HepG2 (cell line): ENCODE measurements around the gene LHFPL2. TPM values are rescaled to one million over a fixed set of nuclear protein-coding genes. Genes with fewer than 3 reads are reported as not detected.

Experiments used
- ATAC-seq: fragments of 200-7000 bp; cut with Tn5 transposase; 3 replicates; pipeline ENCODE4 v1.9.1; 2020; ENCODE audit warnings: mild to moderate bottlenecking, moderate library complexity
- BruUV-seq: library from RNA; stranded (reverse); fragments of 400-500 nt; replicated peaks from 2 replicates; lab custom pipeline; 2021; lab: Mats Ljungman, UMichigan
- CTCF ChIA-PET: fragments of 300-600 bp; formaldehyde crosslinking; extraction: SDS; loops from one replicate; lab custom pipeline; 2021; ENCODE audit warnings: low total read pairs, inconsistent platforms, low intra/inter-chr PET ratio; lab: Yijun Ruan, JAX
- POLR2A ChIA-PET: fragments of 350-600 bp; sonication (Branson Sonifier 250); formaldehyde crosslinking; loops from one replicate; lab custom pipeline; 2020; ENCODE audit warnings: antibody characterized with exemption, inconsistent platforms; lab: Yijun Ruan, JAX
- DNase-seq: peaks from one replicate; pipeline ENCODE4 v3.0.0-alpha.2; 2015; ENCODE audit warnings: low spot score
- FAIRE-seq: peaks from 3 replicates; lab custom pipeline; 2011; peaks lifted over from hg19 to GRCh38; lab: Jason Lieb, UNC
- H2AFZ ChIP-seq: one replicate; pipeline ENCODE4 v1.6.1; 2011; ENCODE audit warnings: low read length, inconsistent platforms
- H3K27ac ChIP-seq: fragments of 300-600 bp; 3 replicates; pipeline ENCODE4 v1.8.0; 2011; ENCODE audit warnings: mixed run types, mild to moderate bottlenecking, mixed read lengths, low read length, inconsistent platforms; ENCODE audit not compliant: insufficient read depth; ENCODE audit errors: extremely low read length
- H3K27me3 ChIP-seq, 2 experiments: fragments of 200-600 bp in 1 of 2; 2 replicates in 1 of 2; 3 replicates in 1 of 2; pipeline versions ENCODE4 v1.6.0 to v1.8.0; 2011; ENCODE audit warnings: low read length in 2 of 2, mild to moderate bottlenecking in 2 of 2, moderate library complexity in 2 of 2, inconsistent platforms in 1 of 2; ENCODE audit not compliant: insufficient read depth in 2 of 2, control insufficient read depth in 1 of 2
- H3K36me3 ChIP-seq, 2 experiments: fragments of 200-600 bp in 1 of 2; replicated peaks in 1 of 2; 2 replicates in 1 of 2; 3 replicates in 1 of 2; pipeline versions ENCODE4 v1.5.1 to v1.8.0; 2011; ENCODE audit warnings: low read length in 2 of 2, inconsistent platforms in 1 of 2; ENCODE audit not compliant: insufficient read depth in 2 of 2, control insufficient read depth in 1 of 2
- H3K4me1 ChIP-seq: 2 replicates; pipeline ENCODE4 v1.5.1; 2012; ENCODE audit warnings: low read length, inconsistent platforms; ENCODE audit not compliant: insufficient read depth
- H3K4me2 ChIP-seq: 2 replicates; pipeline ENCODE4 v1.6.0; 2011; ENCODE audit warnings: low read depth, low read length, inconsistent platforms
- H3K4me3 ChIP-seq, 3 experiments: fragments of 200-600 bp in 1 of 3; sonication (generic), shearing (Covaris generic) in 1 of 3; replicated peaks in 1 of 3; 2 replicates each; pipeline ENCODE4 v1.5.1; 2011 to 2016; ENCODE audit warnings: low read length in 3 of 3, inconsistent platforms in 2 of 3, low read depth in 2 of 3, mild to moderate bottlenecking in 2 of 3, control low read depth in 1 of 3, mixed read lengths in 1 of 3; ENCODE audit not compliant: insufficient read depth in 1 of 3
- H3K79me2 ChIP-seq: one replicate; pipeline ENCODE4 v1.6.1; 2011; ENCODE audit warnings: low read length, inconsistent platforms; ENCODE audit not compliant: insufficient read depth
- H3K9ac ChIP-seq: 2 replicates; pipeline ENCODE4 v1.6.0; 2011; ENCODE audit warnings: mild to moderate bottlenecking, low read depth, low read length, inconsistent platforms; ENCODE audit not compliant: insufficient read depth
- H3K9me3 ChIP-seq: 2 replicates; pipeline ENCODE4 v1.5.1; 2012; ENCODE audit warnings: mild to moderate bottlenecking, low read length
- H4K20me1 ChIP-seq: 2 replicates; pipeline ENCODE4 v1.6.0; 2011; ENCODE audit warnings: inconsistent platforms, mild to moderate bottlenecking, low read length, moderate library complexity; ENCODE audit not compliant: insufficient read depth
- CEBPG ChIP-seq: IDR thresholded peaks from 2 replicates; pipeline ENCODE4 v1.6.1; 2016
- HMG20B ChIP-seq: conservative IDR thresholded peaks from 2 replicates; pipeline ENCODE4 v1.6.1; 2016; ENCODE audit warnings: missing genetic modification reagents, missing compliant biosample characterization
- IKZF5 ChIP-seq: IDR thresholded peaks from 2 replicates; pipeline ENCODE4 v1.6.1; 2018; ENCODE audit warnings: missing genetic modification reagents, mild to moderate bottlenecking, missing compliant biosample characterization
- KDM5B ChIP-seq: sonication (generic); formaldehyde crosslinking; IDR thresholded peaks from 2 replicates; pipeline ENCODE4 v1.4.0; 2020; ENCODE audit warnings: missing genetic modification reagents, mild to moderate bottlenecking, borderline replicate concordance
- MAFF ChIP-seq: IDR thresholded peaks from 2 replicates; pipeline ENCODE4 v1.6.1; 2011; ENCODE audit warnings: low read depth, low read length, improper control_type of control experiment
- MAFK ChIP-seq, 2 experiments: IDR thresholded peaks in 1 of 2; conservative IDR thresholded peaks in 1 of 2; 2 replicates each; pipeline ENCODE4 v1.6.1; 2011; ENCODE audit warnings: improper control_type of control experiment in 2 of 2, low read length in 2 of 2
- TAF15 ChIP-seq: fragments of 200-400 bp; formaldehyde crosslinking; IDR thresholded peaks from one replicate; pipeline ENCODE4 v1.6.1; 2018; ENCODE audit warnings: mild to moderate bottlenecking, low read depth, low read length; ENCODE audit not compliant: poor library complexity, severe bottlenecking
- USF2 ChIP-seq, 2 experiments: sonication (generic) in 1 of 2; formaldehyde crosslinking in 1 of 2; IDR thresholded peaks; 2 replicates each; pipeline versions ENCODE4 v1.5.1 to v1.6.1; 2011 to 2020; ENCODE audit warnings: borderline replicate concordance in 1 of 2, low read depth in 1 of 2, low read length in 1 of 2, mild to moderate bottlenecking in 1 of 2, missing genetic modification reagents in 1 of 2, moderate library complexity in 1 of 2
- XBP1 ChIP-seq: sonication (generic); formaldehyde crosslinking; IDR thresholded peaks from 2 replicates; pipeline ENCODE4 v1.5.0; 2020; ENCODE audit warnings: missing genetic modification reagents
- ZBTB21 ChIP-seq: sonication (generic); formaldehyde crosslinking; IDR thresholded peaks from 2 replicates; pipeline ENCODE4 v1.4.0; 2020; ENCODE audit warnings: missing genetic modification reagents
- ZNF275 ChIP-seq: sonication (generic); formaldehyde crosslinking; IDR thresholded peaks from 2 replicates; pipeline ENCODE4 v1.8.0; 2022; ENCODE audit warnings: missing genetic modification reagents, mild to moderate bottlenecking, inconsistent platforms, borderline replicate concordance
- ZNF775 ChIP-seq: sonication (generic); formaldehyde crosslinking; IDR thresholded peaks from 2 replicates; pipeline ENCODE4 v1.4.0; 2020; ENCODE audit warnings: missing genetic modification reagents, mild to moderate bottlenecking, moderate library complexity, borderline replicate concordance
- WGBS: methylation state at CpG from one replicate; pipeline ENCODE4 v1.1.6; 2017; ENCODE audit warnings: low lambda C conversion rate; 5-methylcytosine and 5-hydroxymethylcytosine counted together
- in situ Hi-C: cut with HindIII; loops from 2 replicates; pipeline ENCODE4 v1.10.0; 2017; ENCODE audit warnings: low pct_unique_long_range_greater_than_20kb; ENCODE audit not compliant: extremely low pct_ligation_motif_present
- intact Hi-C: fragments of 100-400 bp; cut with micrococcal nuclease; formaldehyde crosslinking; loops from one replicate; pipeline ENCODE4 v1.10.0; 2022; ENCODE audit not compliant: unreplicated experiment
- polyA plus RNA-seq, 8 experiments: library from polyadenylated mRNA; depleted of rRNA in 3 of 8; stranded (reverse) in 7 of 8; unstranded in 1 of 8; fragments of >200 nt; fragmentation: Illumina TruSeq in 4 of 8; extraction: Trizol in 4 of 8; gene quantifications; 2 replicates each; pipeline versions ENCODE4 v1.2.1 to v1.2.3, GENCODE V29; 2011 to 2016; ENCODE audit warnings: low read depth in 4 of 8, missing spikeins in 1 of 8, mixed read lengths in 1 of 8; ENCODE audit not compliant: insufficient read depth in 1 of 8
- total RNA-seq, 5 experiments: library from RNA; depleted of rRNA; stranded (reverse); fragments of >200 nt; fragmentation: Illumina TruSeq; extraction: Trizol; gene quantifications; 2 replicates each; pipeline ENCODE4 v1.2.3, GENCODE V29; 2016; ENCODE audit warnings: low read depth in 1 of 5

The LHFPL2 gene
- total and polyA plus RNA-seq, 2 of the 13 experiments (the other 11 are each of a cell fraction or from before 2014, with no cell fraction given) = 6.0 to 20.0 TPM

- H3K4me3 ChIP-seq = no peak overlapping the region
- H3K27me3 ChIP-seq = no peaks in the 10 kb centered on the region
- POLR2A ChIA-PET = interaction anchor here (0.8 kb wide), 1 partner anchor 26 kb away, joined by 3 read pairs; no protein-coding TSS in a partner anchor
- DNase-seq (no peak), ATAC-seq (no peak), FAIRE-seq (no peak)
- TF ChIP-seq MAFF = peak; percentile 39
- no peak for TF ChIP-seq KDM5B
- peak; percentile 20 to 54; a peak in 2 of 4 replicates for TF ChIP-seq MAFK (conservative IDR thresholded peaks at IDR 0.05 in 1 of 2, IDR thresholded peaks at IDR 0.05 in 1 of 2; ENCODE audit: low read length in 2 of 2)
- no peak for TF ChIP-seq XBP1 (CRISPR knock-in tag)
- no peak for TF ChIP-seq ZBTB21
- H3K9ac ChIP-seq = no peak overlapping the region
- H2AFZ ChIP-seq = no peak overlapping the region
- H4K20me1 ChIP-seq = peaks cover 12% of the 10 kb centered on the region; the same call in 1 of the 2 replicates
- no peak overlapping the region for H3K4me2 ChIP-seq
- no peaks in the 10 kb centered on the region for H3K9me3 ChIP-seq
- peaks cover 5% of the 10 kb centered on the region for H3K79me2 ChIP-seq
- no TSS peak for BruUV-seq
- WGBS = 96% methylated on average over 14 of the region's 14 CpGs
- CTCF ChIA-PET = no interaction called here
- peaks cover 22% of the 10 kb centered on the region for H3K4me1 ChIP-seq
- in situ Hi-C loops = no loop called here
- H3K36me3 ChIP-seq = peaks cover 4 to 12% of the 10 kb centered on the region in 2 experiments; a peak in 3 of 5 replicates
- intact Hi-C loops = loop anchor here (5.0 kb wide), 1 partner anchor 103 kb away; the partner anchor contains the start of gene LHFPL2
- no peak overlapping the region for H3K27ac ChIP-seq
Observed at GRCh38 chr5:78544561-78545201, 103.9 kb downstream of the LHFPL2 start.

GRCh38 chr5:78543916-78544315 is 104.7 kb downstream of the LHFPL2 start:
- H3K79me2 ChIP-seq = peaks cover 3% of the 10 kb centered on the region
- H3K4me1 ChIP-seq = peaks cover 22% of the 10 kb centered on the region
- FAIRE-seq = no peak
- H3K9me3 ChIP-seq = no peaks in the 10 kb centered on the region
- no TSS peak for BruUV-seq
- no peak overlapping the region for H3K4me2 ChIP-seq
- H3K36me3 ChIP-seq = peaks cover 2 to 7% of the 10 kb centered on the region in 2 experiments; a peak in 3 of 5 replicates
- DNase-seq = no peak
- POLR2A ChIA-PET = interaction anchor here (0.8 kb wide), 1 partner anchor 25 kb away, joined by 3 read pairs; no protein-coding TSS in a partner anchor
- no peak overlapping the region for H3K4me3 ChIP-seq
- ATAC-seq = no peak
- in situ Hi-C loops (no loop called here), intact Hi-C loops (no loop called here)
- H3K9ac ChIP-seq = no peak overlapping the region
- CTCF ChIA-PET = no interaction called here
- no peak overlapping the region for H3K27ac ChIP-seq
- WGBS = no CpG with 5 or more reads among the region's 1 CpG
- H4K20me1 ChIP-seq = peaks cover 12% of the 10 kb centered on the region; the same call in 1 of the 2 replicates
- no peak overlapping the region for H2AFZ ChIP-seq
- no peaks in the 10 kb centered on the region for H3K27me3 ChIP-seq
- no peak for TF ChIP-seq TAF15
- TF ChIP-seq ZNF775 (CRISPR knock-in tag) = no peak
- no peak for TF ChIP-seq IKZF5
- no peak for TF ChIP-seq ZNF275
- no peak for TF ChIP-seq HMG20B (CRISPR knock-in tag)
- TF ChIP-seq USF2 (IDR thresholded peaks at IDR 0.05; ENCODE audit: low read depth, low read length) = no peak
- TF ChIP-seq USF2 (CRISPR knock-in tag; IDR thresholded peaks at IDR 0.05; ENCODE audit: borderline replicate concordance) = no peak
- TF ChIP-seq CEBPG (CRISPR knock-in tag) = no peak
